Measurements from ENCODE around the gene GAS7. TPM values are rescaled to one million over a fixed set of nuclear protein-coding genes. Genes with fewer than 3 reads are reported as not detected.

Gene GAS7
- total RNA-seq, 1 experiment from 2014 or later = 6.0 TPM

DNA sequence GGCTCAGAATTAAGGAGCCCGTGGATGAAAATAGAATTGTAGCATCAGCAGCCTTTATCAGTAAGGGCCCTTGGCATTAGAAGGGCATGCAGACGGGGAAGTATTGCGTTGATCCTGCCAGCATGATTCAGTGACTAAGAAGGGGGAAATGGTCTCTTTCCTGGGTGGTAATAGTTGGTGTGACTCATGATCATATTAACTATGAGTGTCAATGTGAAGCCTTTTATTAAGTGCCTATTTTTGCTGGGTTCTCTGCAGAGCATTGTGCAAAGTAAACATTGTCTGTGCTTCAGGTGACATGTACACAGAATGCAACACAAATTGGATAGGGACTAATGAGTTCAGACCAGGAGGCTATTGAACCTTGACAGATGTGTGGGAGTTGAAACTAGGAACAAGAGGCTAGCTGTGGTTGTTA is 317.8 kb downstream of the GAS7 start:
- Histone ChIP-seq H3K4me2 (ENCODE audit: insufficient read depth, insufficient read length, low read length) (no peak overlapping the region), H4K91ac (ENCODE audit: insufficient read length, low read depth, low read length) (no peak overlapping the region), H3K4ac (ENCODE audit: low read depth, low read length) (no peak overlapping the region), H4K8ac (replicated peaks; ENCODE audit: insufficient read length, low read depth, low read length) (no peak overlapping the region), H2BK5ac (ENCODE audit: insufficient read length, low read length) (no peak overlapping the region), H3K4me1 (ENCODE audit: insufficient read depth, low read length) (no peaks in the 10 kb centered on the region), H3K27ac (ENCODE audit: insufficient read length, low read depth, low read length) (no peak overlapping the region), H3K23ac (ENCODE audit: insufficient read length, low read depth, low read length) (no peak overlapping the region), H4K5ac (ENCODE audit: insufficient read length, low read depth, low read length) (no peak overlapping the region), H3K56ac (ENCODE audit: insufficient read length, low read depth, low read length) (no peak overlapping the region), H3K14ac (ENCODE audit: insufficient read depth, low read length) (no peak overlapping the region), H4K20me1 (ENCODE audit: control insufficient read depth, insufficient read depth, insufficient read length) (no peaks in the 10 kb centered on the region), H3K27me3 (ENCODE audit: insufficient read depth, low read length) (no peaks in the 10 kb centered on the region), H2AFZ (ENCODE audit: low read length) (no peak overlapping the region), H3K23me2 (ENCODE audit: insufficient read length, low read depth, low read length, poor library complexity, severe bottlenecking) (no peaks in the 10 kb centered on the region), H2AK5ac (ENCODE audit: insufficient read length, low read length) (no peak overlapping the region), H2BK15ac (ENCODE audit: low read depth, low read length) (no peak overlapping the region), H3K18ac (ENCODE audit: insufficient read length, low read depth, low read length) (no peak overlapping the region), H3K79me1 (ENCODE audit: insufficient read depth, low read depth, low read length, poor library complexity, severe bottlenecking) (no peaks in the 10 kb centered on the region), H3K9me3 (ENCODE audit: control insufficient read depth, low read depth, low read length) (no peaks in the 10 kb centered on the region), H3K79me2 (ENCODE audit: insufficient read depth, low read length) (no peaks in the 10 kb centered on the region), H2BK20ac (ENCODE audit: low read depth, low read length, poor library complexity, severe bottlenecking) (no peak overlapping the region), H2BK12ac (ENCODE audit: insufficient read length, low read depth, low read length) (no peak overlapping the region), H3T11ph (ENCODE audit: low read length) (no peak overlapping the region), H2BK120ac (ENCODE audit: low read depth, low read length, poor library complexity, severe bottlenecking) (no peak overlapping the region), H3K9ac (ENCODE audit: extremely low read depth, insufficient read length, low read length) (no peak overlapping the region)
- no peak overlapping the region for H3K4me3 Mint-ChIP-seq
- H3K27ac Mint-ChIP-seq = no peak overlapping the region
- H3K9me3 Mint-ChIP-seq = peaks cover 29 to 33% of the 10 kb centered on the region in 2 experiments
- peaks cover 0 to 7% (median 7%) of the 10 kb centered on the region in 3 experiments; a peak in 2 of 7 replicates for H3K36me3 Mint-ChIP-seq (ENCODE audit: insufficient read depth in 1 of 3, low read depth in 3 of 3)
- WGBS (ENCODE audit: extremely low coverage, insufficient read length, low lambda C conversion rate) = no CpG with 5 or more reads among the region's 3 CpGs
- DNase-seq = no peak
- TF ChIP-seq, protein P1, sequence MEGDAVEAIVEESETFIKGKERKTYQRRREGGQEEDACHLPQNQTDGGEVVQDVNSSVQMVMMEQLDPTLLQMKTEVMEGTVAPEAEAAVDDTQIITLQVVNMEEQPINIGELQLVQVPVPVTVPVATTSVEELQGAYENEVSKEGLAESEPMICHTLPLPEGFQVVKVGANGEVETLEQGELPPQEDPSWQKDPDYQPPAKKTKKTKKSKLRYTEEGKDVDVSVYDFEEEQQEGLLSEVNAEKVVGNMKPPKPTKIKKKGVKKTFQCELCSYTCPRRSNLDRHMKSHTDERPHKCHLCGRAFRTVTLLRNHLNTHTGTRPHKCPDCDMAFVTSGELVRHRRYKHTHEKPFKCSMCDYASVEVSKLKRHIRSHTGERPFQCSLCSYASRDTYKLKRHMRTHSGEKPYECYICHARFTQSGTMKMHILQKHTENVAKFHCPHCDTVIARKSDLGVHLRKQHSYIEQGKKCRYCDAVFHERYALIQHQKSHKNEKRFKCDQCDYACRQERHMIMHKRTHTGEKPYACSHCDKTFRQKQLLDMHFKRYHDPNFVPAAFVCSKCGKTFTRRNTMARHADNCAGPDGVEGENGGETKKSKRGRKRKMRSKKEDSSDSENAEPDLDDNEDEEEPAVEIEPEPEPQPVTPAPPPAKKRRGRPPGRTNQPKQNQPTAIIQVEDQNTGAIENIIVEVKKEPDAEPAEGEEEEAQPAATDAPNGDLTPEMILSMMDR (conservative IDR thresholded peaks at IDR 0.05) = no peak
- H3K27me3 Mint-ChIP-seq (ENCODE audit: low read depth) = peaks cover 3% of the 10 kb centered on the region
- peaks cover 3% of the 10 kb centered on the region in 2 experiments; a peak in 3 of 4 replicates for H3K4me1 Mint-ChIP-seq
